ENCODE data around the gene MGLL.

GRCh38 chr3:127698691-127699415 lies 123.5 kb downstream of the MGLL start:
- TF ChIP-seq CTCF (IDR thresholded peaks at IDR 0.05): no peak
- TF ChIP-seq EZH2 (IDR thresholded peaks at IDR 0.05; ENCODE audit: borderline replicate concordance, insufficient read depth, low read depth, low read length, poor library complexity, severe bottlenecking): no peak
